KBM-7 (cell line): ENCODE measurements around the gene RAE1.
"Not testable (repeated sequence)": the region's sequence is repeated elsewhere in the genome, so short reads cannot be mapped to it uniquely, and the experiment has no call there.

Experiments
- DNase-seq: peaks from one replicate; pipeline ENCODE4 v3.0.0-alpha.2; 2015
- in situ Hi-C: fragments of 300-500 bp; cut with MboI; formaldehyde crosslinking; loops from 2 replicates; pipeline ENCODE4 v1.14.3; 2020; ENCODE audit warnings: low sequenced_read_pairs, low pct_unique_long_range_greater_than_20kb, mixed read lengths

The RAE1 gene

DNA sequence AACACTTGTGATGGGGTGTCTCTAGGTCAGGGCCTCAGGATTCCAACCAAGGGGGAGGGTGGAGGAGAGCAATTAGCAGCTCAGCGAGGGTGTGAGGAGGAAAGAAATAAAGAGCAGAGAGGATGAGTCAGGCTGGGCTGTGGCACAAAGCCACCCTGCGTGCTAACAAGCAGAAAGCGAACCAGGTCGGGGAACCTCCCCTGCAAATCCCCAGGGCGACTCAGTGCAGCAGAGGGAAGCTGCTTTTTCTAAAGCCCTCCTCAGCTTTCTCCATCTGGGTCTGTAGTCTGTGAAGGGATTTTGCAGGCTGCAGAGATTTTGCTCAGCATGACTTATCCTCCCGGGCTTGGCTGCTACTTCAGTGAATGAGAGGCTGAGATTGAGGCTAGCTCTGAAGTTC, 28.0 kb upstream of the RAE1 start:
- in situ Hi-C loops: no loop called here
- no peak for DNase-seq

DNA sequence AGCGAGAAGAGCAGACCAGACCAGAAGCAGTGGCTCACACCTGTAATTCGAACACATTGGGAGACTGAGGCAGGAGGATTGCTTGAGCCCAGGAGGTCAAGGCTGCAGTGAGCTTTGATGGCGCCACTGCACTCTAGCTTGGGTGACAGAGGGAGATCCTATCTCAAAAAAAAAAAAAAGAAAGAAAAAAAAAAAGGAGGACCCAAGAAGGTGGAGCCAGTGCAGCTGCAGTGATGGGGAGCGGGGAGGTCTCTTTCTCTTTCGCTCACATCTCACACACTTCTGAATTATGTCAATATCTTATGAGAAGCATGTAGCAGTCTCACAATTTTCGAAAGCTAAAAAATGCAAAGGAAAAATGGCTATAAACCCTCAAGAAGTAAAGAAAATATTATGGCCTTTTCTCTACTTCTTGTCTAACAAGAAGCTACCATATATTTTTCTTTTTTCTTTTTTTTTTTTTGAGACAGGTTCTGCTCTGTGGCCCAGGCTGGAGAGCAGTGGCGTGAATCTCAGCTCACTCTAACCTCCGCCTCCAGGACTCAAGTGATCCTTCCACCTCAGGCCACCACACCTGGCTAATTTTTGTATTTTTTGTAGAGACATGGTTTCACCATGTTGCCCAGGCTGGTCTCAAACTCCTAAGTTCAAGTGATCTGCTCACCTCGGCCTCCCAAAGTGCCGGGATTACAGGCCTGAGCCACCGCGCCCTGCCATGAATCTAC, 25.3 kb upstream of the RAE1 start:
- in situ Hi-C loops: no loop called here
- no peak for DNase-seq

- in situ Hi-C loops: no loop called here
- DNase-seq: no peak
Measured at GRCh38 chr20:57326667-57327455, 24.2 kb upstream of the RAE1 start.

DNA sequence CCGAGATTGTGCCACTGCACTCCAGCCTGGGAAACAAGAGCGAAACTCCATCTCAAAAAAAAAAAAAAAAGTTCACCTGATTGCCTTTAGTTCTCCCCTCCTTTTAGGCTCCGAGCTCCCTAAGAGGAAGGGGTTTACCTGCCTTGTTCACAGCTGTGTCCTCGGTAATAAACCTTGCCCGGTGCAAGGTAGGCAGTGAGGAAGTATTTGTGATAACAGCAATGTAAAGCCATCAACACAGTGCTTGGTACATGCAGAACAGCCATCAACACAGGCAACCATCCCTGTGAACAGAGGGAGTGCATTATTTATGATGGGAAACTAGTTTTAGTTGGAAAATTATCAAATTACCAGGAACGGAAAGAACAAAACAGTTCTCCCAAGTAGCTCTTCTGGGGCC, 23.2 kb upstream of the RAE1 start:
- in situ Hi-C loops: no loop called here
- DNase-seq: no peak

DNA sequence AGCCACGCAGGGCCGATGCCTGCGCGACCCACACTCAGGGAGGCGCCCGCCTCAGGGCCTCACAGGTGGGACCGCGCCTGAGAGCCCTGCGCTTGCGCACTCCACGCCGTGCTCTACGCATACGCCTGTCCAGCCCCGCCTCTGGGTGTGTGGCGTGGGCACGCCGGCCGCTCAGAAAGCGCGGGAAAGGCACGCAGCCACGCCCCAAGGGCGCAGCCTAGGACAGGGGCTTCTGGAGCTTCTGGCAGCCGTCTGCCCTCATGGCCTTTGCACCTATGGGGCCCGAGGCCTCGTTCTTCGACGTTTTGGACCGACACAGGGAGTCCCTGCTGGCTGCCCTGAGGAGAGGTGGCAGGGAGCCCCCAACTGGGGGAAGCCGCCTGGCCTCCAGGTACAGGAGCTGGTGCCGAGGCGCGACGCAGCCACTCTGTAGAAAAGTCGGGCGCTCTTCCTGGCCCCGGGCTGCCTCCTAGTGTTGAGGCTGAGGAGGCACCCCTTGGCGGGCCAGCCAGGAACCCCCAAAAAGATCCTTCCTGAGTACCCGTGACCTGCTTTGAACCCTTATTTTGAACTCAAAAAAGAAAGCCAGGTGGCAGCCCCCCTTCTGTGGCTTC, 21.3 kb upstream of the RAE1 start, which contains the start of gene SPO11:
SPO11 (plus strand) TSS at position 196 of the 614 bp plus-strand sequence; CDS start at position 261, 65 bp downstream.
- no peak for DNase-seq
- in situ Hi-C loops: loop anchor here (10.0 kb wide), 1 partner anchor 235 kb away; no protein-coding TSS in a partner anchor

- in situ Hi-C loops: loop anchor here (10.0 kb wide), 1 partner anchor 236 kb away; no protein-coding TSS in a partner anchor
- no peak for DNase-seq
Measured at GRCh38 chr20:57330998-57331397, 20.1 kb upstream of the RAE1 start.

DNA sequence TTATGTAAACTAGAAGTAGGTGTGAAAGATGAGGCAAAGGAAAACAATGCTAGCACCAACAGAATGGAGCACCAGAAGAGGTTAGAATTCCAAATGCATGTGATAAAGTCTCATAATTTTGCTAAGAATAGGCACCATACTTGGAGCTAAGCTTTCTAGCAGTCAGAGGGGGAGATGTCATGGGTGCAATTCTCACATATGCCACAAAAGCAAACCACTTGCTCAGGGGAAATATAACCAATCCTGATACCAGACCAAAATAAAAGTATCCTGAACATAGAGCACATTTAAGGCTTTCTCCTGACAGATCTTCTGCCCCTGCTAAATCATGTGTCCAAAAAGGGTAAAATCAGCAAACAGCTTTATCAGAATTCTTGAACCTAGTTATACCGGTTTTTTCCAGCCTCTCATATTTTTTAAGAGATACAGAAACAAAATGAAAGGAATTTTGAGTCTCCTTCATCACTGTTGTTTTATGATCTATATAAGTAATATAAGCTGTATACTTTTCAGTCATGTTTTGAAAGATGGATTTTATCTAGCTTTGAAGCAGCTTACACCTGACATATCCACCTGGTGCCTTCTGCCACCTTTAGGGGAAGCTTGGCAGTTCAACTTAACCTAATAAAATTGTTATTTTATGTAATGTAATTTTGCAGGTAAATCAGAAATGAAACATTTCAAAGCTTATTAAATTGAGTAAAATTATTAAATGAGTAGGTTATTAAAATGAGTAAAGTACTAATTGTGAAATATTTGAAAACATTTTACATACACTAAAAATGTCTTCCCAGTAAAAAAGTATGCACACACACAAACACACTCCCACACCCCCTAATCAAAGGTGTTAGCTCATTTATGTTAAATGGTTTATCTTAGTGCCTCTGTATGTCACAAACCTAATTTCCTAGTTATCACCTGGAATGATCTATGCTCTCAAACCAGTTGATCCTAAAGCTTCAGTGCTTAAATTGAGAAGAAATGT, 18.7 kb upstream of the RAE1 start:
- in situ Hi-C loops: loop anchor here (10.0 kb wide), 1 partner anchor 238 kb away; no protein-coding TSS in a partner anchor
- DNase-seq: no peak

DNA sequence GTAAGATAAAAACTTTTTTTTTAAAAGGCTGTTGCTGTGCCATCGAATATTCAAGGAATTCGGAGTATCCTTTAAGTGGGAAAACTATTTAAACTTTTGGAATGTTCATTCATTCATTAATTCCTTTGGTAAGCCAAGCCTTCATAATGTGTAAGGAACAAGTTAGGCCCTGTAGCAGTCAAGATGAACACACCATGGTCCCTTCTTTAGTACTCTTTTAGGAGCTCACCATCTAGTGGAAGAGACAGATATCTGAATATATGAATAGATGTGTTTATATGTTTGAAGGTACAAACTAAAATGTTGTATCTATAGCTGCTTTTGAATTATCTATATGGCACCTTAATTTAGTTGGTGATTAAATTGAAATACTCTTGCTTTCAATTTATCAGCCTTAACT, 15.7 kb upstream of the RAE1 start:
- DNase-seq: no peak
- in situ Hi-C loops: loop anchor here (10.0 kb wide), 1 partner anchor 241 kb away; no protein-coding TSS in a partner anchor

- no peak for DNase-seq
- in situ Hi-C loops: no loop called here
Measured at GRCh38 chr20:57341663-57342062, 9.4 kb upstream of the RAE1 start.

- in situ Hi-C loops: no loop called here
- DNase-seq: no peak
Measured at GRCh38 chr20:57342829-57343228, 8.2 kb upstream of the RAE1 start.

DNA sequence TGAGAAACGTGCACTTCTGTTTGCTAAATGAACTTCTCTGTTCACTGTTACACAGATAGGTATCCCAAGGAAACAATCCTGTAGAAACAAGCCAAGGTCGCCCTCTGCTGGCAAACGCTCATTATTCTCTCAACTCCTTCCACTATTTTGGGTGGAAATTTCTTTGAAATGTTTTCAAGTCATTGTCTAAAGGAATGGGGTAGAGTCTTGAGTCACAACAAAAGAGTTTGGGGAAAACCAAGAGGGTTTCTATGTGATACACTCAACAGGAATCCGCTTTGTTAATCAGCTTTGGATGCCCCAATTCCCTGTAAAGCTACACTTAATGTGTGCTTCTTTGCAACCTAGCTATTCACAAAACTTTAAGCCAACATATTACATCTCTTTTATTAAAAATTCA, 4.6 kb upstream of the RAE1 start:
- in situ Hi-C loops: no loop called here
- DNase-seq: peak; percentile 70

DNA sequence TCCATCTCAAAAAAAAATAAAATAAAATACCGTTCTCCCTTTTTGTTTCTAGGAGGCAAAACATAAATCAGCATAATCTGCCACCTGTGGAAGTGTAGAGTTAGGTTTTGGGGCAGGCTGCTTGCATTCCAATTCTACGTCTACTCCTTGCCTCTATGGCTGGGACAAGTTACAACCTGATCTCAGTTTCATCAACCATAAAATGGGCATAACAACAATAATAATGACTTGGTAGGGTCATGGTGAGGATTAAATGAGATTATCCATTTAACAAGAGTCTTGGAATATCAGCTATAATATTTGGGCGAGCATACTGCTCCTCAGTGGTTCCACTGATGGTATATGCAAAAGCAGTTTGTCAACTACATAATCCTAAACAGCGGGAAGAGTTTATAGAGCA, 3.7 kb upstream of the RAE1 start:
- no peak for DNase-seq
- in situ Hi-C loops: no loop called here

DNA sequence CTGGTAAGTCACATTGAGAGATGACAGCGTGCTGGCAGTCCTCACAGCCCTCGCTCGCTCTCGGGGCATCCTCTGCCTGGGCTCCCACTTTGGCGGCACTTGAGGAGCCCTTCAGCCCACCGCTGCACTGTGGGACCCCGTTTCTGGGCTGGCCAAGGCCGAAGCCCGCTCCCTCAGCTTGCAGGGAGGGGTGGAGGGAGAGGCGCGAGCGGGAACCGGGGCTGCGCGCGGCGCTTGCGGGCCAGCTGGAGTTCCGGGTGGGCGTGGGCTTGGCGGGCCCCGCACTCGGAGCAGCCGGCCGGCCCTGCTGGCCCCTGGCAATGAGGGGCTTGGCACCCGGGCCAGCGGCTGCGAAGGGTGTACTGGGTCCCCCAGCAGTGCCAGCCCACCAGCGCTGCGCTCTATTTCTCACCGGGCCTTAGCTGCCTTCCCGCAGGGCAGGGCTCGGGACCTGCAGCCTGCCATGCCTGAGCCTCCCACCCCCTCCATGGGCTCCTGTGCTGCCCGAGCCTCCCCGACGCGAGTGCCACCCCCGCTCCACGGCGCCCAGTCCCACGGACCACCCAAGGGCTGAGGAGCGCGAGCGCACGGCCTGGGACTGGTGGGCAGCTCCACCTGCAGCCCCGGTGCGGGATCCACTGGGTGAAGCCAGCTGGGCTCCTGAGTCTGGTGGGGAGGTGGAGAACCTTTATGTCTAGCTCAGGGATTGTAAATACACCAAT, 2.7 kb upstream of the RAE1 start:
- in situ Hi-C loops, DNase-seq: not testable (repeated sequence)

- DNase-seq, in situ Hi-C loops: not testable (repeated sequence)
Measured at GRCh38 chr20:57348922-57349574, 2.0 kb upstream of the RAE1 start.

- no peak for DNase-seq
- in situ Hi-C loops: no loop called here
Measured at GRCh38 chr20:57350081-57350710, 859 bp upstream of the RAE1 start.

DNA sequence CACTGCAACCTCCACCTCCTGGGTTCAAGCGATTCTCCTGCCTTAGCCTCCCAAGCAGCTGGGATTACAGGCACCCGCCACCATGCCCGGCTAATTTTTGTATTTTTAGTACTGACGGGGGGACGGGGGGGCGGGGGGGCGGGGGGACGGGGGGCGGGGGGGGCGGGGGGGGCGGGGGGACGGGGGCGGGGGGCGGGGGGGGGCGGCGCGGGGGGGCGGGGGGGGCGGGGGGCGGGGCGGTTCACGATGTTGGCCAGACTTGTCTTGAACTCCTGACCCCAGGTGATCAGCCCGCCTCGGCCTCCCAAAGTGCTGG, 371 bp upstream of the RAE1 start:
- in situ Hi-C loops, DNase-seq: not testable (repeated sequence)

GRCh38 chr20:57352305-57352704, 1.2 kb downstream of the RAE1 start:
- no peak for DNase-seq
- in situ Hi-C loops: no loop called here
